GM19324 (cell line): ENCODE measurements around the gene MTHFR.

Experiments used
- ATAC-seq: cut with Tn5 transposase; IDR thresholded peaks from one replicate; pipeline ENCODE4 v1.9.1; 2021; ENCODE audit warnings: mild to moderate bottlenecking, moderate library complexity; ENCODE audit not compliant: unreplicated experiment, low FRiP score

Gene MTHFR

DNA sequence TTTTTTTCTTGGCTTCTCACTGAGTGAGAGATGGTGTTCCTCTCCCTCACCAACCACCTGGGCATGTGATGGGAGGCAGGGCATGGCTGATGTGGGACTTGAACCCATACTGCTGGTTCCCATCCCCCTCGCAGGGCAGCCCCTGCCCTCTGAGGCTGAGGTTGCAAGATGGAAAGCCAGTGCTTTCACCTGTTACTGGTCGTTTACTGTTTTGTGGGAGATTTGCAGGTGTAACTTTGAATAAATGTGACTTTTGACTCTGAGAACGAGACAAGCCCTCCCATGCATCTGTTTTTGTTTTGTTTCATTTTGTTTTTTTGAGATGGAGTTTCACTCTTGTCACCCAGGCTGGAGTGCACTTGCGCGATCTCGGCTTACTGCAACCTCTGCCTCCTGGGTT, 22.2 kb downstream of the MTHFR start:
- no peak for ATAC-seq

DNA sequence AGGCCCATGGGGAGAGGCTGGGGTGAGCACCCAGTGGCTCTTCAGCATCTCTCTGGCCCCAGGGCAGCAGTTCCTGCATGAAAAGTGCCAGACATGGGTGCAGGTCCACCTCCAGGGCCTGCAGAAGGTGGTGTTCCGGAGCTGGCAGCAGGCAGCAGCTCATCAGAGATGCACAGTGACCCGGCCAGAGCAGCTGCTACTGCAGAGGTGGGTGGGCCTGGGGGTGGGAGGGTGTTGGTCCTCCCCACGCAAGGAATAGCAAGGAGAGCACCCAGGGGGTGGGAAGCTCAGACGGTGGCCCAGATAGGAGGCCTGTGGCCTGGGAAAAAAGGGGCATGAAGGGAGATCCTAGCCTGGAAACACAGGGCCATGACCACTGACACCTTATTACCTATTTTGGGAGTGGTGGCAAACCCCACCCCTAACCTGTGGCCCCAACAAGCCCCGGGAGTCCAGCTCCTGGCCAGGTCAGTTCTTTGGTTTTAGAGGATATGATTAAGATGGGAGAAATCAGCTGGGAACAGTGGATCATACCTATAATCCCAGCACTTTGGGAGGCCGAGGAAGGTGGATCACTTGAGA, 23.5 kb downstream of the MTHFR start:
- ATAC-seq, result no peak

DNA sequence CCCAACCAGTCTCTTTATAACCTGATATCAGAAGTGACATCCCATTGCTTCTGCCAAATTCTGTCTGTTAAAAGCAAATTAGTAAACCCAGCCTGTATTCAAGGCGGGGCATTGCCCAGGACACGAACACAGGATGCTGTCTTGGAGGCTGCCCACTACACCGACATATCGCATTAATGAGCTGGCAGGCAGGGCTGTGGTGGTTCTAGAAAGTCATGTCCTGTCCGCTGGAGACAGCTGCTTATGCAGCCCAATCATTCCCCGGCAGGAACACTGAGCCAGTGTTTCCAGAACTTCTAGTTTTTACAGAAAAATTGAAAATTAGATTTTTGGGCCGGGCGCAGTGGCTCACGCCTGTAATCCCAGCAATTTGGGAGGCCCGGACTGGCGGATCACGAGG, 24.5 kb downstream of the MTHFR start:
- no peak for ATAC-seq

DNA sequence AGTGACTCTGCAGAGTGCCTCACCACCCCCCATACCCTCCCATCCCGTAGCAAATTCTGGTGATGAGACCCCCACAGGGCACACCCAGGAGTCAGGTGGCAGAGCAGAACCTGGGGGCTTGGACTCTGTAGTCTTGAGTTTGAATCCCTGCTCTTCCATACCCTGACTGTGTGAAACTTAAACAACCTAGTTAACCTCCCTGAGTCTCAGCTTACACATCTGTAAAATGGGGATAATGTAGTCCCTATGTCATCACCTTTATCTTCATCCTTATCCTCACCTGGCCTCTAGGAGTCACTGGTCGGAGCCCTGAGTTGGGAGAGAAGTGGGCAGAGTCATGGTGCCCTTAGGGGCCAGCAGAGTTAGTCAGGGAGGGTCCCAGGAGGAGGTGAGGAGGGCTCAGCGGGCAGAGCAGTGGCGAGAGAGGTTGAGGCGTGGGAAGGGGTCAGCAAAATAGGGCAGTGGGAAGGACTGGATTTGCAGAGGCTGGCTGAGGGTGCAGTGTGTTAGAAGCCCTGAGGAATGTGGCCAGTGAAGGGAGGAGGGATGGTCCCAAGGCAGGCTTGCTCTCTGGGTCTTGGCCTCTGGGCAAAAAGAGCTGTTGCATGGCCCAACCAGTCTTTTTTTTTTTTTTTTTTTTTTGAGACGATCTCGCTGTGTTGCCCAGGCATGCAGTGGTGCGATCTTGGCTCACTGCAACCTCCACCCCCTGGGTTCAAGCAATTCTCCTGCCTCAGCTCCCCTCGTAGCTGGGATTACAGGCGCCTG, 25.2 kb downstream of the MTHFR start:
- ATAC-seq, result no peak

DNA sequence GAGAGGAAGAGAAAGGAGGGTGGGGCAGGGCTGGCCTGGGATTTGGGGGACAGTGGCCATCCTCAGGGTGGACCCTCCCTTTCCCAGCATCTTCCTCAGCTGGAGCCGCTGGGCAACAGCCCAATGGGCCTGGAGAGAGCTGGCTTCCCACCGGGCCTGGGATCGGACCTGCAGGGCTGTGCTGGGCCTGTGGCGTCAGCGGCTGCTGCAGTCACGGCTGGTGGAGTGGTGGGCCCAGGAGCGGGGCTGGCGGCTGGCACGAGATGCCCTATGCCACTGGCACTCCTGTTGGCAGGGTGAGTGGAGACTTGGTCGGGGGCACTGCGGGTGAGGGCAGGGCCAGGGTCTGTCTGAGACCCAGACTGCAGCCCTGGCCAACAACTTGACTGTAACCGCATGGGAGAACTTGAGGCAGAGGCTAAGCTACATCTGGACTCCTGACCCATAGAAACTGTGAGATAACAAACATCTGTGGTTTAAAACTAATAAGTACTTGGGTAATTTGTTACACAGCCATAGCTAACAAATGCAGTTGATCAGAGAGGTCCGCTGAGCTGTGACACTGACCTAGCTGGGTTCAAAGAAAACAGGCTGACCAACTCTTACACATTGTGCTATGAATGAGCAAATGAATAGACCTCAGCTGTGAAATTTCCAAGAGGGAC, 25.9 kb downstream of the MTHFR start:
- ATAC-seq, result no peak

DNA sequence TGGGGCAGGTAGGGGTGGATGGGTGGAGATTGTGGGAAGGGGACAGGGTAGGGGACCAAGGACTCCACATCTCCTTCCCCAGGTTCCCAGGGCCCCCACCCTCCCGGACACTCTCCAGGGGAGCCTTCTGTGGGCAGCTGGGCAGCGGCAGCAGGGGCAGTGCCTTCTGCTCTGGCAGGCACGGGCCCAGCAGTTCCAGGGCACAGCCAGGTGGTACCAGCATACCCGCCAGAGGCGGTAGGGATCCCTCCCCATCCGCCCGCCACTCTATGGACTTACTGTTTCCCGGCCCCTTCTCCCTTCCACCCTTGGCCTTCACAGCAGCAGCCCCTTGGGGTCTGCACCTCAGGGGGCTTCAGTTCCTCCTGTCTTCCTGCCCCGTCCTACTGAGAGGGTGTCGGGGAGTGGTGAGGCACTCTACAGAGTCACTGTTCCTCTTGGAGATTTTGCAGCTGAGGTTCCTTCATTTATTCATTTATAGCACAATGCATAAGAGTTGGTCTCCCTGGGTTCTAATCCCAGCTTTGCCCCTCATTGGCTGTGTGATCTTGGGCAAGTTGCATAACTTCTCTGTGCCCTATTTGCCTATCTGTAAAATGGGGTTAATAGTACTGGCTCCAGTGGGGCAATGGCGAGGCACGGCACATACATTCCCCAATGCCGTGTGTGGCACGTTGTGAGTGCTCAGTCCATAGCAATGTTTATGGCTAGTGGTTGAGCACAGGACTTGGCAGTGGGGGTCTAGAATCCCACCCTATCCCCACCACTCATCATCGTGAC, 26.7 kb downstream of the MTHFR start:
- no peak for ATAC-seq

DNA sequence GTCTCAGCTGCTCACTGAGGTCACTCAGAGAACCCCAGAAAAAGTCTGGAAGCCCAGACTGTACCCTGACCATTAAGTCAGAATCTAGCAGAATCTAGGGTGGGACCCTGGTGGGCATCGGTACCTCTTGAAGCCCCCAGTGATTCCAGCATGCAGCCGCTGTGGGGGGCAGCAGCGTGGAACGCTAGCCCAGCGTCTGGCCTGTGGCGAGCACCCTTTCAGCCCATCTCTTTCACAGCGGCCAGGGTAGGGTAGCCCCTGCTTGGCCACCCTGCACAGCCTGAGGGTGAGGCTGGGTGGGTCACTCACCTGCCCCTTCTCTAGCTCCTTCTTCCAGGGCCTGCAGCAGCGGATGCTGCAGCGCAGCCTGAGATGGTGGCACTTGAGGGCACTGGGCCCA, 27.4 kb downstream of the MTHFR start:
- no peak for ATAC-seq

DNA sequence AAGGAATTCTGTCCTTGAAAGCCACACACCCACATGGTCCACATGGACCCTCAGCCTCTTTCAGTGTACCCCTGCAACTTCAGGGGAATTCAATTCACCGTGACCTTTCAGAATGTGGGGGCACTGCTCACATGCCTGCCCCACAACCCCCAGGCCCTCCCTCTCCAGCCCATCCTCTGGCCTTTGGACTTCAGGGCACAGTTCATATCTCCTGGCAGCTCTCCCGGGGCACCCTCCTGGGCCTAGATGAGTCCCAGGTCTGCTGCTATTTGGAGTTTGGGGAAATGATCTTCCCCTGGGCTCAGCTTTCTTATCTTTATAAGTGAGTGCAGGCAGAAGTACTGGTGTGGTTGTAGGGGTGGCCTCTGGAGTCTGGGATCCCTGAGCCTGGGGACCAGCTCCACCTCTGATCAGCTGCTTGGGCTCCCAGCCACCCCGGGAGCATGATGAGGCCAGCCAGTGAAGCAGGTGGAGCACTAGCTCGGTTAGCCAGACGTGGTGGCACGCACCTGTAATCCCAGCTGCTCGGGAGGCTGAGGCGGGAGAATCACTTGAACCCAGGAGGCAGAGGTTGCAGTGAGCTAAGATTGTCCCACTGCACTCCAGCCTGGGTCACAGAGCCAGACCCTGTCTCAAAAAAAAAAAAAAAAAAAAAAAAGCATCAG, 28.0 kb downstream of the MTHFR start:
- no peak for ATAC-seq

DNA sequence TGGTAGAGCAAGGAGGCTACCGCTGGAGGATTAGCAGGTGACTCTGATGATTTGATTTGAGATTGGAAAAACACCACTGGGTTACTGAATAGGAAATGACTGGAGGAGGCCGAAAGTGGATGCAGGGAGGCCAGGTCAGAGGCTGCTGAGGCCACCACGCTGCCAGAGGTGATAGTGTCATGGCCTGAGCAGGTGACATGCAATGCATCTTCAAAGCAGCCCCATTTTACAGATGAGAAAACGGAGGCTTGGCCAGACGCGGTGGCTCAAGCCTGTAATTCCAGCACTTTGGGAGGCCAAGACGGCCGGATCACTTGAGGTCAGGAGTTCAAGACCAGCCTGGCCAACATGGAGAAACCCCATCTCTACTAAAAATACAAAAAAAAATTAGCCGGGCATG, 31.0 kb downstream of the MTHFR start:
- ATAC-seq, result no peak

DNA sequence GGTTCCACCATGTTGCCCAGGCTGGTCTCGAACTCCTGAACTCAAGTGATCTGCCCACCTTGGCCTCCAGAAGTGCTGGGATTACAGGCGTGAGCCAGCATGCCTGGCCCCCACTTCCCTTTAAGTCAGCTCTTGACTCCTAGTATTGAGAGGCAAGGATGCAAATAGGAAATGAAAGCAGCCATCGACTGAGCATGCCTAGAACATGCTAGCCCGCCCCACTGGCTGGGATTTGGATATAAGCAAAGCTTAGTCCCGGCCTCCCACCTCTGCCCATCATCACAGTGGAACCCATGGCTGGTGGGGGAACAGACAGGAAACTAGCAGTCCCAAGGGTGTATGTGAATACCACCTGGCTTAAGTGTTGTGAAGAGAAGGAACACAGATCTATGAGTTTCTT, 33.3 kb downstream of the MTHFR start:
- no peak for ATAC-seq

DNA sequence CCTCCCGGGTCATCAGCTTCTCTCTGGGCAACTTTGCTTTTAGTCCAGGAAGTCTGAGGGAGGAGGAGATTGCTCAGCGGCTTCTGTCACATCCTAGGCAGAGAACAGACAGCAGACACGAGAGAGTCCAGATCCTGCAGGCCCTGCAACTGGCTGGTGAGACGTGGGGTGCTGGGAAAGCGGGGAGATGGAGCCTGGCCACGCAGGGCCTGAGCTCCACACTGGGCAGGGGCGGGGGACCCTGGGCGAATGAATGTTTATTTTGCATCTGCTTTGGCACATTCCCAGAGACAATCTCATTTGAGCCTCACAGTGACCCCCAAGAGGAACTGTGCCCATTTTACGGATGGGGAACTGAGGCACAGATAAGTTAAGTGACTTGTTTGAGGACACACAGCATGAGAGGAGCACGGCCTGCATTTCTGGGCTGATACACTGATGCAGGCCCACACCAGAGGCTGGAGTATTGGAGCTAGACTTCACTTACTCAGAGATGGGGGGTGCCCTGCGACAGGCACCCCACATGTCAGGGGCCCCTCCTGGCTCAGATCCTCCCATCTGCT, 34.2 kb downstream of the MTHFR start:
- ATAC-seq, result no peak

DNA sequence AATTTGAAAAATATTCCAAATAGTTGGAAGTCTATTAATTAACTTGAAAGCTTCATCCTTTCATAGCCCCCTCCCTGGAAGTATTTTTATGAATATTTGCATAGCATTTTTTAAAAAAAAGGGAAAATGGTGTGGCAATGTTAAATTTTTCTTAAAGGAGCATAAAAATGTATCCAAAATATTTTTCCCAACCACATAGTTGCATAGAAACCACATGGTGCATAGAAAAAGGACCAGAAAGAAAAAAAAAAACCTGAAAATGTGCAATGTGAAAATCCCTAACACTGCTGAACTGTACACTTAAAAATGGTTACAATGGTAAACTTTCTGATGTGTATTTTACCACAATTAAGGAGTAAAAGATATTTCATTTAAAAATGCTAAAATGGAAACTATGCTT, 35.8 kb downstream of the MTHFR start:
- no peak for ATAC-seq

DNA sequence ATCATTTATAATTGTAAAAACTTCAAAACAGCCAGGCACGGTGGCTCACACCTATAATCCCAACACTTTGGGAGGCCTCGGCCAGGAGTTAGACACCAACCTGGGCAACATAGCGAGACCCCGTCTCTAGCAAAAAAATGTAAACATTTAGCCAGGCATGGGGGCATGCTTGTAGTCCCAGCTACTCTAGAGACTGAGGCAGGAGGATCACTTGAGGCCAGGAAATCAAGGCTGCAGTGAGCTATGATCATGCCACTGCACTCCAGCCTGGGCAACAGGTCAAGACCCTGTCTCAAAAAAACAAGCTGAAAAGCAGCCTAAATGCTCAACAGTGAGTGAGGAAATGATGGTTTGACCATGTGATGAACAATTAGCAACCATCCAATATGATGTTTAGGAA, 36.5 kb downstream of the MTHFR start:
- ATAC-seq, result no peak

DNA sequence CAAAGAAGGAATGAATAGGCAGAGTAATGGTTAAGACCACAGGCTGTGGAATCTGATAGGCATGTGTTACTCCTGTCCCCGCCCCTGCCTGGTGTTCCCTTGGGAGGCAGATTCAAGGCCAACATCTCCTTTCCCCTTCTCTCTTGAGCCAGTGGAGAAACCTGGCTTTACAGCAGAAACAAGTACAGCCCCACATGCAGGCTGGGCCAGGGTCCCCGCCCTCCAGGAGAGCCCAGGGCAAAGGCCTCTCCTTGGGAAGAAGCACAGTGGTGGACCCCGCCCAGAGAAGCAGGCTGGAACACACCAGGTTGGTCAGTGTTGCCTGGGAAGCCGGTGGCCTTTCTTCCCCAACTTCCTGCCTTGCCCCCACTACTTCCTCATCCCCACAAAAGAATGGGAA, 36.9 kb downstream of the MTHFR start:
- ATAC-seq, result no peak

DNA sequence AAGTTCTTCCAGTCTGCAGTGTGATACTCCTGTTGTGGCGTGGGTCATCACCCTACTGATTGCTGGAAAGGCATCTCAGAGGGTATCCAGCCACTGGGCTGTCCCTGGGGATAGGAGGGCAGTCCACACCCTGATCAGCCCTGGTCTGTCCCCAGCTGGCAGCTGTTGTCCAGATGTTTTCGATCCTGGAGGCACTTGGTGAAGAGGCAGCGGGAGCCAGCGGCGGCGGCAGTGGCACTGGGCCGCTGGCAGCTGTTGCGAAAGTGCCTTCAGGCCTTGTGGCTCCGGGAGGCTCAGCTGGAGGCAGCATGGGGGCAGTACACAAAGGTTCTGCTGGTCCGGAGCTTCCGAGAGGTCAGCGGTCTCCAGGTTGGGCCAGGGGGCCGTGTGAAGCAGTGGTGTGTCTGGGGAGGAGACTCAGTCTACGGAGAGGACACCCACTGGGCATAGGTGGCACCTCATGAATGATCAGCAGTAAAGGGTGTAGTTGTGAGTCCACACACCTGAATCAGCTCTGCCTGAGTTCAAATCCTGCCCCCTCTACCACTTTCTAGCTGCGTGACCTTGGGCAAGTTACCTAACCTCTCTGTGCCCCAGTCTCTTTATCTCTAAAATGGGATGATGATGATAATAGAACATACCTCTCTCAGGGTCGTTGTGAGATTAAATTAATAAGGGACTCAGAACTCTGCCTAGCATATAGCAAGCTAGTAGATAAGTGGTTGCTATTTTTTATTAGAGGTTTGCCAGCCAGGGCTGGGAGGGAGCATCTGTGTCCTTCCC, 37.7 kb downstream of the MTHFR start:
- no peak for ATAC-seq

DNA sequence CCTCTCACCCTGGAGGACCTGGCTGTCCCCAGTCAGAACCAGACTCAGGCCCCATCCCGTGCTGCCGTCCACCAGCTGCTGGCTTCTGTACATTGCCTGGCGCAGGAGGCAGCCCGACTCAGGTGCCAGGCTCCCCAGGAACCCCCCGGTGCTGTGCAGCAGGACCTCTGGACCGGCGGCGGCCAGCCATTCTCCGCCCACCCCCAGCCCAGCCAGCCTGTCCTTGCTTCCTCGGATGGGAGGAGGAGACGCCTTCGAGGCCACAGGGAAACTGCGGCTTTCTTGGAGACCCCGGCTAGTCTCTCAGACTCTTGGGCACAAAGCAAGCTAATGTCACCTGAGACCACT, 39.4 kb downstream of the MTHFR start:
- ATAC-seq, result no peak

DNA sequence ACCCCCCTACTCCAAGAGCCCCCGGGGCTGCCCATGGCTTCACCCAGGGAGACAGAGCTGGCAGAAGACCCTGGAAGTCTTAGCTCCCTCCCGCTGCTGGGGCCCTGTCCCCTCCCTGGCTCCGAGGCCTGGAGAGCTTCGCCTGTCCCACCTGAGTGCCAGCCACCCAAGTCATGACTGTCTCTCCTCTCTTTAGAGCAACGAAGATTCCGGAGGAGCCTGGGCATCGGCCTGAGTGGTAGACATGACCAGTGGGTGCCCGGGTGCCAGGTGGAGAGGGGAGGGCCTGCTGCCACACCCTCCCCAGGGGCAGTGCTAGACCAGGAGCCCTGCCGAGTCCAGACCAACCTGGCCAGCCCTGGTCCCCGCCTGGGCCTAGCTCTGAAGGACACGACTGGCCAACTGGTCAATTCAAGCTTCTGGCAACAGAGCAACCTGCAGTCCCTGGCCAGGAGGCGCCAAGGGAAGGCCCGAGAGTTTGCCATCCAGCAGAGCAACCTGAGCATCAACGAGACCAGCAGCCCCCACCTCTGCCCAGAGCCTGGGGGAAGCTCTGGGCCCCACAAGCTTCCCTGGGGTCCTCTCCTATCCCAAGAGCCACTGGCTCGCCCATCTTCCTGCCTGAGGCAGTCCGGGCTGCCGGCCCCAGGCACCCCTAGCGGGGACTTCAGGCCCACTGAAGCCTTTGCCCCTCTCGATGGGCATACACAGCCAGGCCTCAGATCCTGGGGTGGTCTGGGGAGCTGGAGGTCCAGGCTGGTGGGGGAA, 39.9 kb downstream of the MTHFR start:
- no peak for ATAC-seq

DNA sequence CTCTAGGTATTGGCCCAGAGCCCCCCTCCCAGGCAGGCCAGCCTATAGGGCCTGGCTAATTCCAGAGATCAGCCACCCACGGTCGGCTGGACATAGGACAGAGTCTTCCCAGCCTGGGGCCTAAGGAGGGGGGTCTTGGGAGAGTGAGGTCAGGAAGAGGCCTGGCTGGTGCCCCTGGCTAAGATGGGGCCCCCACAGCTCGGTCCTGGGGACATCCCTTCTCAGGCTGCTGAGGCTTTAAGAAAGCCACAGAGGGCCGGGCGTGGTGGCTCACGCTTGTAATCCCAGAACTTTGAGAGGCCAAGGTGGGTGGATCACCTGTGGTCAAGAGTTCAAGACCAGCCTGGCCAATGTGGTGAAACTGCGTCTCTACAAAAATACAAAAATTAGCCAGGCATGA, 41.2 kb downstream of the MTHFR start:
- no peak for ATAC-seq

DNA sequence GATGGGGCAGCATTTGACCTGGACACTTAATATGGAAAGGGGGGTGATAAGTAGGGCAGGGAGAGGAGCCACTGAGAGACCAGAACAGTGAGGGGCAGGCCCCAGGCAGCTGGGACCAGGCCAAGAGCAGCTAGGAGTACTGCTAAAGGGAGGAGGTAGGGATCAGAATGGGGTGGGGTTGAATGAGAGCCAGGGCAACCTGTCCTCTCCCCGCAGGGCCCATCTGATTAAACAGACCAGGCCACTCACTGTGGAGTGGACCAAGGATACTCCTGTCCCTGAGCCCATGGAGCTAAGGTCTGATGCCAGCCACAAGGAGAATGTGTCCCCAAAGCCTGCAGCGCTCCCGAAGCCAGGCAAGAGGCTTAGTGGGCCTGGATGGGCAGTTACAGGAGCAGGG, 41.6 kb downstream of the MTHFR start:
- no peak for ATAC-seq
